GM12801 (cell line): ENCODE data around the gene SP1.

ENCODE experiments used
- TF ChIP-seq, protein P1 (sequence below): IDR thresholded peaks from one replicate; pipeline ENCODE4 v1.5.1; 2011; ENCODE audit warnings: control low read depth; ENCODE audit not compliant: insufficient read length; ENCODE audit errors: extremely low read depth

SP1 gene

DNA sequence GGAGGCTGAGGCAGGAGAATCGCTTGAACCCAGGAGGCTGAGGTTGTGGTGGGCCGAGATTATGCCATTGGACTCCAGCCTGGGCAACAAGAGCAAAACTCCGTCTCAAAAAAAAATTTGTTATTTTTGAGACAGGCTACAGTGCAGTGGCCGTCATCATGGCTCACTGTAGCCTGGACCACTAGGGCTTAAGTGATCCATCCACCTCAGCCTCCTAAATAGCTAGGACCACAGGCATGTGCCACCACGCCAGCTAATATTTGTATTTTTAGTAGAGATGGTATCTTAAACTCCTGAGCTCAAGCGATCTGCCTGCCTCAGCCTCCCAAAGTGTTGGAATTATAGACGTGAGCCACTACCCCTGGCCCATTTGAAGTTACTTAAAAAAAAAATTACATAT, 71.0 kb downstream of the SP1 start:
- TF ChIP-seq, protein P1, sequence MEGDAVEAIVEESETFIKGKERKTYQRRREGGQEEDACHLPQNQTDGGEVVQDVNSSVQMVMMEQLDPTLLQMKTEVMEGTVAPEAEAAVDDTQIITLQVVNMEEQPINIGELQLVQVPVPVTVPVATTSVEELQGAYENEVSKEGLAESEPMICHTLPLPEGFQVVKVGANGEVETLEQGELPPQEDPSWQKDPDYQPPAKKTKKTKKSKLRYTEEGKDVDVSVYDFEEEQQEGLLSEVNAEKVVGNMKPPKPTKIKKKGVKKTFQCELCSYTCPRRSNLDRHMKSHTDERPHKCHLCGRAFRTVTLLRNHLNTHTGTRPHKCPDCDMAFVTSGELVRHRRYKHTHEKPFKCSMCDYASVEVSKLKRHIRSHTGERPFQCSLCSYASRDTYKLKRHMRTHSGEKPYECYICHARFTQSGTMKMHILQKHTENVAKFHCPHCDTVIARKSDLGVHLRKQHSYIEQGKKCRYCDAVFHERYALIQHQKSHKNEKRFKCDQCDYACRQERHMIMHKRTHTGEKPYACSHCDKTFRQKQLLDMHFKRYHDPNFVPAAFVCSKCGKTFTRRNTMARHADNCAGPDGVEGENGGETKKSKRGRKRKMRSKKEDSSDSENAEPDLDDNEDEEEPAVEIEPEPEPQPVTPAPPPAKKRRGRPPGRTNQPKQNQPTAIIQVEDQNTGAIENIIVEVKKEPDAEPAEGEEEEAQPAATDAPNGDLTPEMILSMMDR: no peak

DNA sequence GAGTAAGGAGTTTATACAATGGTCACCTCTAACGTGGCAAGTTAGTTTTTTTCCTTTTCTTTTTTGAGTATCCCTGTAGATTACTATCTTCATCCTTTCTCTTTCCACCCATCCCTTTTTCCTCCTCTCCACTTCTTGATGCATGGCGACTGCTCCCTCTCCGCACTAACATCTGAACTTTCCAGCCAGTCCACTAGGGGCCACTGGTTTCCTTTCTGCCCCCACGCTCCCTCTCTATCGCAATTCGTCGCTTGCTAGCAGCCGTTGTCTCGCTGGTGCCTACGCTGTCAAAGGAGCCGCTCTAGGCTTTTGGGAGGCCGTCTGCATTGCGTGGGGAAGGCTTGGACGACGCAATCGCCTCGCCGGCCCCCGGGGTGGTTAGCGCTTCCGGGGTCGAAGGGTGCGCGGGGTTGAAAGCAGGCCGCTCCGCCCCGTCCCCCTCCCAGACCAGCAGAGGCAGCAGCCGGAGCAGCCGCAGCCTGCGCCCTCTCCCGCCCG, 71.7 kb downstream of the SP1 start, which contains the start of gene PCBP2:
PCBP2 (plus strand) TSS at position 442 of the 498 bp plus-strand sequence. CDS start 2,699 bp downstream, outside the sequence.
- TF ChIP-seq, protein P1: peak; percentile 91

DNA sequence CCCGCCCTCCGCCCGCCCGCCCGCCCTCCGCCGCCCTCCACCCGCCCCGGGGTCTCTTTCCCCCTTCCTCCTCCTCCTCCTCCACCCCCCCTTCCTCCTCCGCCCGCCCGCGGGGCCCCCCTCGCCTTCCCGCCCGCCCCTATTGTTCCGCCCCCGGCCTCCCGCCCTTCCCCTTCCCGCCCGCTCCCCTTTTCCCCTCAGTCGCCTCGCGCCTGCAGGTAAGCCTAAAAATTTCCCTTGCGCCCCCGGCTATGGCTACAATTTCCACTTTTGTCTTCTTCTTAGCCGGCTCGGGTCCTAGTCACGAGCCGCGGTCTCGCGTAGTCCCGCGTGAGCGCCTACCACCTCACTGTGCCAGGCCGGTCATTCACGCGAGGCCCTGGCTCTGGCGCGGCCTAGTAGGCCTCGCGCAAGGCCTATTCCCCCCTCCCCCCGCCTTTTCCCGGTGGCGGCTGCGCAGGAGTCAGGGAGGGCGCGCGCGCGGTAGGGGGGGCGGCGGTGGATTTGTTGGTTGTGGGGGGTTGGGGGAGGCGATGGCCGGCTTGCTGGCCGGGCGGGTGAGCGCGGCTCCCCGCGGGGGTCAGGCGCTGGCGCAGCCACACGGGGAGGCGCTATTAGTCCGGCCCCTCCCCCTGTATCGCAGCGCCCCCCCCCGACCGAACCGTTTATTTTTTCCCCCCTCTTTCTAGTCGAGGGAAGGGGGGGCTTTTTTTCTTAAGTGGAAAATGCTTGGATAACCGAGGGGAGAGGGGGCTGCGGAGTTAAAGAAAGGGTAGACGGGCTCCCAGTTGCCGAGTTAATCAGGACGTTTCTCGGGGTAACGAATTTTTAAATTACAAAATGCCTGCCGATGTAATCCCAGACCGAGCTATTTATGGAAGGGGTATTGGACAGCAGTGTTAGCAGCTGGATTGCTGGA, 72.4 kb downstream of the SP1 start:
- TF ChIP-seq, protein P1: no peak

DNA sequence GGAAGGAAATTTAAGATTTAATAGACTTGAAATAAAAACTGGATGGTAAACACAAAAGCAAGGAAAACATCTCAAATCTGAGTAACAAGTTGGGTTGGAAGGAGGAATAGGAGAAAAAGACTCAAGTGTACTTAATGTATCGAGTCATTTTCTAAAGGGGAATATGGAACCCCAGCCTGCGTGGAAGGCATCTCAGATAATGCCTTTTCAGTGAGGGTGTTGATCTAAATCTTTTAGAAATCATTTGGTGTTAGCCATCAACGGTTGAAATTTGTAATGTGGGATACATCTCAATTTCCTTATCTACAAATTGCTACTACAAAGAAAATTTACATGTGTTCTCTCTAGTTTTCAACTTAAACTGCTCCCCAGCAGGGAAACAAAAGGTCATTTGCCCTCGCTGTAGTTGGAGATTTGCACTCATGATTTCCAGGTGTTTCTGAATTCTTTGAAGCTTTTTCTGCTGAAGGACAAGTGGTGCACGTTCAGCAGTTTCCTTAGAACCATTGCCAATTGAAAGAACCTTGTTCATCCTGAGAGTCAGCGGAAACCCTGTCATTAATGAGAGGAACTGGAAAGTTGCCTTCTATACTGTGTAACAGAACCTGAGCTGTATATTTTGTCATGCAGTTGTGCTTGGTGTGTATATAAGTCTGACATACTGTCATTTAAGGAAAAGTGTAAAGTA, 74.1 kb downstream of the SP1 start:
- TF ChIP-seq, protein P1: no peak

DNA sequence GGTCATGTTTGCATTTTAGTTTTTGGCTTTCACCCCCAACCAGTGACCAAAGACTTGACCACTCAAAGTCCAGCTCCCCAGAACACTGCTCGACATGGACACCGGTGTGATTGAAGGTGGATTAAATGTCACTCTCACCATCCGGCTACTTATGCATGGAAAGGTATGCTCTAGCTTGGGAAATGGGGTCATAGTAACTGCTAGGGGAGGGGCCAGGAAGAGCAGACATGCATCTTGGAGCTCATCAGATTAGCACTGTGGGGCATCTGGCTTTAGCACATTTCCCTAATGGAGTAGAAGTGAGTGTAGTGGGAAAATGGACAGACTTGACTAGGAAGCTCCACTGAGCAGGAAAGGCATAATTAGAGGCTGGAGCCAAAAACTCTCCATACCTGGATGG, 74.7 kb downstream of the SP1 start:
- TF ChIP-seq, protein P1: no peak

DNA sequence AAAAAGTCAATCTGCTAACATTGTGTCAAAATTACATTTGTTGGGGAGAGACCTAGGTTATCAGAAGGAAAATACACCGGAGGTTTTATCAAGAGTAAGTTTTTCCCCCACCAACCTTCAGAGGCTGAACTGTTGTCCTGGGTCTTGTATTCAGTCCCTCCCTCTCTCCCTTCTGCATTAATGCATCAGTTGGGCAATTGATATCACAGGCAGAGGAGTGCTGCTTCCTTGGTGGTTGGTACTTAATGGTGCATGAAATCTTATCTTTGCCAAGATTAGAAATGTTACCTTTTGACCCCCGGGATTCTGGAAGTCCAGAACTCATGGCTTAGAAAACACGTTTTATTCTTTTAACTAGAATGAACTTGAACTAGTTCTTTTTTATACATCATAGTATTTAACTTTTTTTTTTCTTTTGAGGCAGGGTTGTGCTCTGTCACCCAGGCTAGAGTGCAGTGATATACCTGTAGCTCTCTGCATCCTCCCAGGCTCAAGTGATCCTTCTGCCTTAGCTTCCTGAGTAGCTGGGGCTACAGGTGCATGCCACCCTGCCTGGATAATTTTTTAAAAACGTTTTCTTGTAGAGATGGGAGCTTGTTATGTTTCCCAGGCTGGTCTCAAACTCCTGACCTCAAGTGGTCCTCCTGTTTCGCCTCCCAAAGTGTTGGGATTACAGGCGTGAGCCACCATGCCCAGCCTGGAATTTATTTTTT, 76.8 kb downstream of the SP1 start:
- TF ChIP-seq, protein P1: no peak

DNA sequence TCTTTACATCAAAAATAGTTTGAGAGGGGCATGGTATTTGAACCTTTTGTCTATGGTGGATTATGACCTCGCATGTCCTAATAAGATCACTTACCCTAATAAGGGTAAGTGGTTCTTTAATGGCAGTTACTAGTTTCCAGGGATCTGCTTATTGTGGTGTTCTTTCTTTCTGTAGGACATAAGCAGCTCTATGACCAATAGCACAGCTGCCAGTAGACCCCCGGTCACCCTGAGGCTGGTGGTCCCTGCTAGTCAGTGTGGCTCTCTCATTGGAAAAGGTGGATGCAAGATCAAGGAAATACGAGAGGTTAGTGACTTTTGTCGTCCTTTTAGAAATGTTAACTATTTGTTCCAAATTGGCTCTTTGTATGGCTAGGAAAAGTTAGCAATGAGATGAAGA, 79.1 kb downstream of the SP1 start:
- TF ChIP-seq, protein P1: no peak
